Posterior vena cava (tissue), 2 donors: Measurements from ENCODE around the gene ESRRA. TPM values are rescaled to one million over a fixed set of nuclear protein-coding genes. Genes with fewer than 3 reads are reported as not detected.

Source experiments
- DNase-seq: peaks from one replicate; pipeline ENCODE4 v3.0.0-alpha.2; 2020; ENCODE audit warnings: low spot score
- intact Hi-C, 2 donors: fragments of 100-400 bp; cut with DNase I; formaldehyde crosslinking; loops; one replicate each; pipeline versions ENCODE4 v1.14.1 to v1.14.2; 2022 to 2023
- total RNA-seq, 2 donors: library from RNA; stranded (reverse); fragmentation: NEBNext Ultra II Directional; extraction: Animal tissue kit (Norgen Biotek cat#: 25700); gene quantifications; one replicate each; pipeline ENCODE4 v1.2.1, GENCODE V29; 2021
- donor health status: DM: yes; HTN: yes; CAD: no.
- donor health status: DM: yes; HTN: yes; CAD: no.

The ESRRA gene
- total RNA-seq, 2 donors from 2014 or later = 33.5 to 41.2 TPM

DNA sequence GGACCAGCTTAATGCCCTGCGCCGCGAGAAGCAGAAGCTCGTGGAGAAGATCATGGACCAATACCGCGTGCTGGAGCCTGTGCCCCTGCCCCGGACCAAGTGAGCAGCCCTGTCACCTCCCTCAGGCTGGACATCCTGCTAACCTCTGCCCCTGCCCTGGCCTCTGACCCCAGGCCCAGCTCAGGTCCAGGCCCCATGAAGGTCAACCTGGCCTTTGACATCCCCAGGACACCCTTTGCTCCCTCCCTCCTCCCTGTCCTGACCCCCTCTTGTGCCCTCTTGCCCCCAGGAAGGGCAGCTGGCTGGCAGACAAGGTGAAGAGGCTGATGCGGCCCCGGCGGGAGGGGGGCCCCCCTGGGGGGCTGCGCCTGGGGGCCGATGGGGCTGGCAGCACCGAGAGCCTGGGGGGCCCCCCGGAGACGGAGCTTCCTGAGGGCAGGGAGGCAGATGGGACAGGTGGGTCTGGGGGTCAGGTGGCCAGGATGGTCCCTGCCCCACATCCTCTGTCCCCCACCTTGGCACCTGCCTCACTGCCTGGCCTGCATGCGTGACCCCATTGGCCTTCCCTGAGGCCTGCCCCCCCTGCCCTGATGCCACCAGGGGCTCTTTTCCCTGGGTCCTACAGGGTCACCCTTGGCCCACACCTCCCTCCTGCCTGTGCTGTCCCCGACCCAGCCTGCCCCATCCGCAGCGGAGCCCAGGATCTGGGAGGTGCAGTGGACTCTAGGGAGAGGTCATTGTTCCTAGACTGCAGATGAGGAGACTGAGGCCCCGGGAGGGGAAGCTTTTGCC, 48.6 kb downstream of the ESRRA start:
- intact Hi-C loops = loop anchor here in 1 of 2 donors (5.0 kb wide), 1 partner anchor 42 kb away; no protein-coding TSS in a partner anchor
- no peak for DNase-seq

DNA sequence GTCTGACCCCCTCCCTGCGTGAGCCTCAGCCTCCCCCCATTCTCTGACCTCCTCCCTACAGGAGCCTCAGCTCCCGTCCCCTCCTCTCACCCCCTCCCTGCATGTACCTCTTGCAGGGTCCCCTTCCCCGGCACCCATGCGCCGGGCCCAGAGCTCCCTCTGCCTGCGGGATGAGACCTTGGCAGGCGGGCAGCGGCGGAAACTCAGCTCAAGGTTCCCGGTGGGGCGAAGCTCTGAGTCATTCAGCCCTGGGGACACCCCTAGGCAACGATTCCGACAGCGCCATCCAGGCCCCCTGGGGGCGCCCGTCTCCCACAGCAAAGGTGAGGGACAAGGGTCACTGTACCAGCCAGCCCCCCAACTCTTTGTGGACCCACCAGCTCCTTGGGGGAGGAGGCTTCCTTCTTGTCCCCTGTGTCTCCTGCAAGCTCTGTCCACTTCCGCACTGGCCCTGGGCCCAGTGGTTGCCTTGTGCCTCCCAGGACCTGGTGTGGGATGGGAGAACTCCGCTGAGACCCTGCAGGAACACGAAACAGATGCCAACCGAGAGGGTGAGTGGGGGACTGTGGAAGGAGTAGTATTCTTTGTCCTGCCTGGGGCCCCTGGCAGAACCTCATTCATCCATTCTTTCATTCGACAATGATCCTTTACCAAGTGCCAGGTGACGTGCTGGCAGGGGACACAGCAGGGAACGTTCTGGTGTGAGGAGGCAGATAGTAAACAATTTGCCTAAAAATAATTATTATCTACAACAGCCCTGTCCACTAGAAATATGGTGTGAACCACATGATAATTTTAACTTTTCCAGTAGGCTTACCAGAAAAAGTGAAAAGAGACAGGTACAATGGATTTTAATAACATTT, 50.0 kb downstream of the ESRRA start:
- intact Hi-C loops = no loop called here
- peak; percentile 94 for DNase-seq

GRCh38 chr11:64356498-64357411, 51.4 kb downstream of the ESRRA start:
- no peak for DNase-seq
- intact Hi-C loops = no loop called here

DNA sequence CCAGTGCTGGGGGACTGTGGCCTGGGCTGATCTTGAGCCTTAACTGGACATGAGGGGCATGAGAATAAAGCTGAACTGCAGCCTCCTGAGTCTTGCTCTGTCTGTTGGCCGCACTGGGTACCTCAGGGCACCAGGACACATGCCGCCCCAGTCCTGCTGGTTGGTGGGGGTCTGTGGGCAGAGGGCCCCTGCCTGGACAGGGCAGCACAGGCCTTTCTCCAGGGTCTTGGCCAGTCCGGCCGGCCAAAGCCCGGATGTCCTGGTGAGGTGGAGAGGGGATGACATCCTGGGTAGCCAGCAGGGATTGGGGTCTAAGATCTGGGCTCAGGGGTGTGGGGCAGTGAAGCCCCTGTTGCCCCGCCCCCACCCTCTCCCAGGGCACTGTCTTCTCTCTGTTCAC, 52.1 kb downstream of the ESRRA start:
- intact Hi-C loops = no loop called here
- no peak for DNase-seq

- DNase-seq = no peak
- intact Hi-C loops = no loop called here
Observed at GRCh38 chr11:64357904-64358535, 52.7 kb downstream of the ESRRA start.

GRCh38 chr11:64358536-64358906, 53.2 kb downstream of the ESRRA start:
- intact Hi-C loops = no loop called here

GRCh38 chr11:64358907-64359711, 53.8 kb downstream of the ESRRA start, which contains the start of gene RPS6KA4:
RPS6KA4 (plus strand) TSS chr11:64359162; CDS start chr11:64359236, 74 bp downstream.
- intact Hi-C loops = no loop called here
- DNase-seq = no peak

More at GRCh38 chr11:64358536-64358906, 53.2 kb downstream of the ESRRA start:
- DNase-seq = no peak

DNA sequence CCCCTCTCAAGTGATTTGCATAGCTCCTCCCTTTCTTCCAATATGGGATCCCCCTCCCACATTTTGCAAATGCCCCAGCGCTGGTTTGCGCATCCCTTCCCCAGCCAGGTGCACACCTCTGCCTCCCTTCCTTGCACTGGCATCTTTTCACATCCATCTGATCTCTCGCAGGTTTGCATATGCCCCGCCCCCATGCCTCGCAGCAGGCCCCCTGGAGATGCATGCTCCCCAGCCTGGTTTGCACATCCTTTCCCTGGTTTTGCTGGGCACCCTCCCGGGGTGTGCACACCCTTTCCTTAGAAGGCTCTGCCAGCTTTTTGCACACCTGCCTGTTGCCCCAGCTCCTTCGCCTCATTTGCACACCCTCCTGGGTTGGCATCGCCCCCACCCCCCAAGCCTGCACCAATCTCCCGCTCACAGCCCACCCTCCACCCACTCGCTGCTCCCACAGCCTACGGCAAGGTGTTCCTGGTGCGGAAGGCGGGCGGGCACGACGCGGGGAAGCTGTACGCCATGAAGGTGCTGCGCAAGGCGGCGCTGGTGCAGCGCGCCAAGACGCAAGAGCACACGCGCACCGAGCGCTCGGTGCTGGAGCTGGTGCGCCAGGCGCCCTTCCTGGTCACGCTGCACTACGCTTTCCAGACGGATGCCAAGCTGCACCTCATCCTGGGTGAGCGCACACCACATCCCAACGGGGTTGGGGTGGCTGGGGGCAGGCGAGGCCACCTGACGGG, 54.6 kb downstream of the ESRRA start:
- no peak for DNase-seq
- intact Hi-C loops = no loop called here

GRCh38 chr11:64360448-64360921, 55.2 kb downstream of the ESRRA start:
- intact Hi-C loops = no loop called here
- DNase-seq = no peak

- intact Hi-C loops = no loop called here
- DNase-seq = no peak
Observed at GRCh38 chr11:64361659-64362058, 56.3 kb downstream of the ESRRA start.

DNA sequence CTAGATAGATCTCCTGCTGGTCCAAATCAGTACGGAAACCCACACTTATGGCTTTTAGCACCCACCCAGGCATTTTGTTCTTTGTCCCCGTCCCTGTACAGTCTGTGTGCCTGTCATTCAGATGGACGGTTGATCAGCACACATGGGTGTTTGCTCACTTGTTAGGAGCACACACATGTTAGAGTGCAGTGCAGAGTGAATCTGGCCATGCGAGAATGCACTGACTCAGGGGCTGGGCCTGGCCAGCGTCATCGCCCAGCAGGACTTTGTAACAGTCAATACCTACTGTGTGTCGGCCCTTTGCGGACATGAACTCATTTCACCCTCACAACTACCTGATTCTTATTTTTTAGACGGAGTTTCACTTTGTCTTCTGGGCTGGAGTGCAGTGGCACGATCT, 57.0 kb downstream of the ESRRA start:
- intact Hi-C loops = no loop called here
- no peak for DNase-seq

GRCh38 chr11:64364435-64364834, 59.1 kb downstream of the ESRRA start:
- intact Hi-C loops = no loop called here
- no peak for DNase-seq

DNA sequence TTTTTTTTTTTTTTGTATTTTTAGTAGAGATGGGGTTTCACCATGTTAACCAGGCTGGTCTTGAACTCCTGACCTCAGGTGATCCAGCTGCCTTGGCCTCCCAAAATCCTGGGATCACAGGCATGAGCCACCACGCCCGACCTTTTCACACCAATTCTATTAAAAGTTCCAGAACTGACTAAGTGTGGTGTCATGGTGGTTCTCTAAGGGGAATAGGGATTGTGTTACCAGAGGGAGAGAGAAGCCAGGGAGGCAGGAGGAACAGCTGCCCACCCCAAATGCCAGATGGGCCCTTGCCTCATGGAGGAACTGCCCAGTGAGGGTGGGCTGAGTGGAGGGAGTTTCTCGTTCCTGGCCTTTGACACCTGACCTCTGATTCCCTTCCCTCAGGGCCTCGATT, 59.6 kb downstream of the ESRRA start:
- no peak for DNase-seq
- intact Hi-C loops = loop anchor here in 1 of 2 donors (5.0 kb wide), 1 partner anchor 768 kb away; no protein-coding TSS in a partner anchor
